ENCODE results near the gene FBXW12.

GRCh38 chr3:48411041-48411588 is 39.1 kb downstream of the FBXW12 start:
- TF ChIP-seq CTCF (IDR thresholded peaks at IDR 0.05; ENCODE audit: poor library complexity, severe bottlenecking) (no peak), EP300 (conservative IDR thresholded peaks at IDR 0.05; ENCODE audit: poor library complexity, severe bottlenecking) (no peak), RAD21 (conservative IDR thresholded peaks at IDR 0.05) (no peak), EZH2 (IDR thresholded peaks at IDR 0.05; ENCODE audit: borderline replicate concordance, insufficient read depth, low read length, poor library complexity, severe bottlenecking) (no peak)
